H1 (cell line): Measurements from ENCODE around the gene PPP1R12C. TPM values are rescaled to one million over a fixed set of nuclear protein-coding genes. Genes with fewer than 3 reads are reported as not detected.

Source experiments
- CHD7 ChIP-seq: fragments of 300-600 bp; sonication (generic); IDR thresholded peaks from 2 replicates; pipeline ENCODE4 v1.7.1; 2012; ENCODE audit warnings: low read length, moderate library complexity, mild to moderate bottlenecking, inconsistent platforms; ENCODE audit not compliant: insufficient replicate concordance
- MAX ChIP-seq: IDR thresholded peaks from 2 replicates; pipeline ENCODE4 v1.6.1; 2012; ENCODE audit warnings: inconsistent platforms
- SP2 ChIP-seq: IDR thresholded peaks from 2 replicates; pipeline ENCODE4 v1.6.1; 2012; ENCODE audit warnings: mild to moderate bottlenecking, low read length, inconsistent platforms
- TCF12 ChIP-seq: IDR thresholded peaks from 2 replicates; pipeline ENCODE4 v1.6.1; 2011; ENCODE audit warnings: low read depth, mild to moderate bottlenecking, low read length
- YY1 ChIP-seq: IDR thresholded peaks from 2 replicates; pipeline ENCODE4 v1.6.1; 2011; ENCODE audit warnings: low read depth, mild to moderate bottlenecking, low read length
- polyA plus RNA-seq, 7 experiments: library from polyadenylated mRNA; depleted of rRNA in 3 of 7; stranded (reverse) in 5 of 7; unstranded in 2 of 7; fragments of >200 nt in 5 of 7; fragments of 200-250 nt in 2 of 7; gene quantifications; 1 replicate in 5 of 7; 2 replicates in 1 of 7; 4 replicates in 1 of 7; pipeline versions ENCODE4 v1.2.1 to v1.2.3, GENCODE V29; 2011 to 2013; ENCODE audit warnings: missing spikeins in 2 of 7, mixed read lengths in 2 of 7
- total RNA-seq: library from RNA; stranded (reverse); fragmentation: NEBNext Ultra II Directional; extraction: Animal tissue kit (Norgen Biotek cat#: 25700); gene quantifications from 2 replicates; pipeline ENCODE4 v1.2.1, GENCODE V29; 2021

Gene PPP1R12C
- total and polyA plus RNA-seq, 2 of the 8 experiments (the other 6 are each of a cell fraction or from before 2014, with no cell fraction given): 31.7 to 71.5 TPM

GRCh38 chr19:55077106-55077505 lies 40.3 kb downstream of the PPP1R12C start (continued):
- TF ChIP-seq CHD7 (no peak), YY1 (no peak), MAX (no peak), TCF12 (no peak), SP2 (no peak)
